DOHH2 (cell line): ENCODE results near the gene STK17A.

Experiments used
- EZH2phosphoT487 ChIP-seq: fragments of 200-600 bp; sonication (generic); IDR thresholded peaks from 2 replicates; pipeline ENCODE4 v1.6.1; 2017; ENCODE audit warnings: borderline replicate concordance, mild to moderate bottlenecking, antibody characterized with exemption, low read length, moderate library complexity, mixed read lengths
- TF ChIP-seq, protein P1 (sequence below): fragments of 200-600 bp; sonication (generic); IDR thresholded peaks from one replicate; pipeline ENCODE4 v1.5.1; 2014; ENCODE audit warnings: antibody characterized with exemption, mild to moderate bottlenecking, low read depth, low read length; ENCODE audit not compliant: poor library complexity, severe bottlenecking

DNA sequence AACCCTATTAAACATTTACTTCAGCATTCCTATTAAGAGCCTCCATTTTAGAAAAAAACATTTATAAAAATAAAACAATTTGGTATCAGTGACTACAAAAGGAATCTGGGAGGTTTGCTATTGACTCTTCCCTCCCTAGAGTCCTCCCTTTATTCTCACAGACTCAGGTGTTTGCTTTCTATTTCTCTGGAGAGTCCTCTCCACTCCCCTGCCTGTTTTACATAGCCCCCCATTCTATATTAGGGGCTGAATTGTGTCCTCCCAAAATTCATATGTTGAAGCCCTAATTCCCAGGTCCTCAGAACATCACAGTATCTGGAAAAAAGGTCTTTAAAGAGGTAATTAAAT is 76.6 kb downstream of the STK17A start:
- TF ChIP-seq, protein P1, sequence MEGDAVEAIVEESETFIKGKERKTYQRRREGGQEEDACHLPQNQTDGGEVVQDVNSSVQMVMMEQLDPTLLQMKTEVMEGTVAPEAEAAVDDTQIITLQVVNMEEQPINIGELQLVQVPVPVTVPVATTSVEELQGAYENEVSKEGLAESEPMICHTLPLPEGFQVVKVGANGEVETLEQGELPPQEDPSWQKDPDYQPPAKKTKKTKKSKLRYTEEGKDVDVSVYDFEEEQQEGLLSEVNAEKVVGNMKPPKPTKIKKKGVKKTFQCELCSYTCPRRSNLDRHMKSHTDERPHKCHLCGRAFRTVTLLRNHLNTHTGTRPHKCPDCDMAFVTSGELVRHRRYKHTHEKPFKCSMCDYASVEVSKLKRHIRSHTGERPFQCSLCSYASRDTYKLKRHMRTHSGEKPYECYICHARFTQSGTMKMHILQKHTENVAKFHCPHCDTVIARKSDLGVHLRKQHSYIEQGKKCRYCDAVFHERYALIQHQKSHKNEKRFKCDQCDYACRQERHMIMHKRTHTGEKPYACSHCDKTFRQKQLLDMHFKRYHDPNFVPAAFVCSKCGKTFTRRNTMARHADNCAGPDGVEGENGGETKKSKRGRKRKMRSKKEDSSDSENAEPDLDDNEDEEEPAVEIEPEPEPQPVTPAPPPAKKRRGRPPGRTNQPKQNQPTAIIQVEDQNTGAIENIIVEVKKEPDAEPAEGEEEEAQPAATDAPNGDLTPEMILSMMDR, result no peak
- no peak for TF ChIP-seq EZH2phosphoT487
